Astrocyte of the spinal cord (primary cell): ENCODE measurements around the gene TPSB2.
"Not testable (repeated sequence)": the region's sequence is repeated elsewhere in the genome, so short reads cannot be mapped to it uniquely, and the experiment has no call there.

Experiments
- DNase-seq: peaks from one replicate; pipeline ENCODE4 v3.0.0; 2011; ENCODE audit warnings: low read depth, low spot score
- H3K4me3 ChIP-seq: 2 replicates; pipeline ENCODE4 v1.5.1; 2011; ENCODE audit warnings: low read depth, mild to moderate bottlenecking, low read length, moderate library complexity
- in situ Hi-C: cut with HindIII; loops from 2 replicates; pipeline ENCODE4 v1.10.0; 2017; ENCODE audit warnings: low sequenced_read_pairs
- TF ChIP-seq, protein P1 (sequence below): IDR thresholded peaks from 2 replicates; pipeline ENCODE4 v1.5.1; 2012; ENCODE audit warnings: low read depth, mild to moderate bottlenecking, low read length, inconsistent platforms

The TPSB2 gene

DNA sequence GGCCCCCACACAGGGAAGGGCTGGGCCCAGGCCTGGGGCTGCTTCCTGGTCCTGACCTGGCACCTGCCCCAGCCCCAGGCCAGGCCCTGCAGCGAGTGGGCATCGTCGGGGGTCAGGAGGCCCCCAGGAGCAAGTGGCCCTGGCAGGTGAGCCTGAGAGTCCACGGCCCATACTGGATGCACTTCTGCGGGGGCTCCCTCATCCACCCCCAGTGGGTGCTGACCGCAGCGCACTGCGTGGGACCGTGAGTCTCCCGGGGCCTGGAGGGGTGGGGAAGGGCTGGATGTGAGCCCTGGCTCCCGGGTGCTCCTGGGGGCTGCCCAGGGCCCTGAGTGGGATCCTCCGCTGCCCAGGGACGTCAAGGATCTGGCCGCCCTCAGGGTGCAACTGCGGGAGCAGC is 11.1 kb upstream of the TPSB2 start:
- in situ Hi-C loops, H3K4me3 ChIP-seq, DNase-seq: not testable (repeated sequence)

GRCh38 chr16:1240436-1240835 is 10.5 kb upstream of the TPSB2 start, which contains the start of gene TPSAB1:
Gene TPSAB1, plus strand, starts transcription at chr16:1240705. Its CDS starts 234 bp downstream, at chr16:1240939.
- DNase-seq, H3K4me3 ChIP-seq, in situ Hi-C loops: not testable (repeated sequence)

DNA sequence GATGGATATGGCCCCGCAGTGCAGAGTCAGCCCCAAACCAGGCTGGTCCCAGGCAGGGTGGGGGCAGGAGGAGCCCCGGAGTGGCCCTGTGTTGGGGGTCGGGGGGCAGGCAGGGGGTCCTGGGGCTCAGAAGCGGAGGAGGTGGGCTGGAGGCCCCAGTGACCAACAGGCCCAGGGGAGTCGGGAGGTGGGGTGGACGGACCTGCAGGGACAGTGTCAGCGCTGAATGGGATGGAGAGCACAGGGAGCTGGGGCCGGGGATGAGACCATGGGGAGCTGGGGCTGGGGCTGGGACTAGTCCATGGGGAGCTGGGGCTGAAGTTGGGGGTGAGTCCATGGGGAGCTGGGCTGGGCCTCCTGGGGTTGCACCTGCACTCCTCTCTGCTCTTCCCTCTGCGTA is 9.6 kb upstream of the TPSB2 start:
- in situ Hi-C loops, DNase-seq, H3K4me3 ChIP-seq: not testable (repeated sequence)

GRCh38 chr16:1238909-1239308 is 8.9 kb upstream of the TPSB2 start:
- in situ Hi-C loops, H3K4me3 ChIP-seq, DNase-seq: not testable (repeated sequence)

- TF ChIP-seq, protein P1, sequence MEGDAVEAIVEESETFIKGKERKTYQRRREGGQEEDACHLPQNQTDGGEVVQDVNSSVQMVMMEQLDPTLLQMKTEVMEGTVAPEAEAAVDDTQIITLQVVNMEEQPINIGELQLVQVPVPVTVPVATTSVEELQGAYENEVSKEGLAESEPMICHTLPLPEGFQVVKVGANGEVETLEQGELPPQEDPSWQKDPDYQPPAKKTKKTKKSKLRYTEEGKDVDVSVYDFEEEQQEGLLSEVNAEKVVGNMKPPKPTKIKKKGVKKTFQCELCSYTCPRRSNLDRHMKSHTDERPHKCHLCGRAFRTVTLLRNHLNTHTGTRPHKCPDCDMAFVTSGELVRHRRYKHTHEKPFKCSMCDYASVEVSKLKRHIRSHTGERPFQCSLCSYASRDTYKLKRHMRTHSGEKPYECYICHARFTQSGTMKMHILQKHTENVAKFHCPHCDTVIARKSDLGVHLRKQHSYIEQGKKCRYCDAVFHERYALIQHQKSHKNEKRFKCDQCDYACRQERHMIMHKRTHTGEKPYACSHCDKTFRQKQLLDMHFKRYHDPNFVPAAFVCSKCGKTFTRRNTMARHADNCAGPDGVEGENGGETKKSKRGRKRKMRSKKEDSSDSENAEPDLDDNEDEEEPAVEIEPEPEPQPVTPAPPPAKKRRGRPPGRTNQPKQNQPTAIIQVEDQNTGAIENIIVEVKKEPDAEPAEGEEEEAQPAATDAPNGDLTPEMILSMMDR = no peak
- in situ Hi-C loops = no loop called here
- no peak for DNase-seq
- no peak overlapping the region for H3K4me3 ChIP-seq
These were observed 8.0 kb upstream of the TPSB2 start for GRCh38 chr16:1237990-1238389.

- in situ Hi-C loops, DNase-seq, H3K4me3 ChIP-seq: not testable (repeated sequence)
These were observed 6.7 kb upstream of the TPSB2 start for GRCh38 chr16:1236659-1237058.

- in situ Hi-C loops, DNase-seq, H3K4me3 ChIP-seq: not testable (repeated sequence)
These were observed 2.2 kb upstream of the TPSB2 start for GRCh38 chr16:1232049-1232748.

GRCh38 chr16:1231301-1231700 is 1.3 kb upstream of the TPSB2 start:
- DNase-seq, in situ Hi-C loops, H3K4me3 ChIP-seq: not testable (repeated sequence)

- DNase-seq, H3K4me3 ChIP-seq, in situ Hi-C loops: not testable (repeated sequence)
These were observed 658 bp upstream of the TPSB2 start for GRCh38 chr16:1230471-1231212.

GRCh38 chr16:1229476-1229875 is 508 bp downstream of the TPSB2 start:
- in situ Hi-C loops, H3K4me3 ChIP-seq, DNase-seq: not testable (repeated sequence)

- in situ Hi-C loops, DNase-seq, H3K4me3 ChIP-seq: not testable (repeated sequence)
These were observed 1.8 kb downstream of the TPSB2 start for GRCh38 chr16:1228227-1228626.

GRCh38 chr16:1226692-1227091 is 3.3 kb downstream of the TPSB2 start:
- DNase-seq, H3K4me3 ChIP-seq, in situ Hi-C loops: not testable (repeated sequence)

DNA sequence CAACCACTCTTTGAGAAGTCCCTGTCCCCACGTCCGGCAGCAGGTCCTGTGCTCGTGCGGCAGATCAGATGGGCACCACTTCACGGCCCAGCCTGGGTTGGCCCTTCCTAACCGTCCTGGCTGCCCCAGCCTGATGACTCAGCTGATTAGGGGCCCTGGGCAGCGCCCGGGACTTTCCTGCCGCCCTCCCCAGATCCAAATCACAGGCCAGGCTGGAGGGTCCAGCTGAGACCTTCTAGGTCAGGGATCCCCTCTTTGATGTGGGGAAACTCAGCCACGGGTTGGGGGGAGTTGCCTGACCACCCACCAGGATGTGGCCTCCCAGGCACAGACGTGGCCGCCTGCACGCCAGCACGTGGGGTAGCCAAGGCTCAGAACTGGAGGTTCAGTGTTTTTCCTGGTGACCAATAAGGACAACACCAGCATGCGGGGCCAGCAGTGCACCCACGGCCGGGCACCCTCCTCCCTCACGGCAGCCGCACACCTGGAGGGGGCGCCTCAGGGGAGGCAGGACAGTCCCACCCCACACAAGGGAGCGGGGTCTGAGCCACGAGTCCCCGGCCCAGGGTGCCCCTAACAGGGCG is 4.2 kb downstream of the TPSB2 start:
- DNase-seq, H3K4me3 ChIP-seq, in situ Hi-C loops: not testable (repeated sequence)
